Karpas-422 (cell line): ENCODE data around the gene SYT12. TPM values are rescaled to one million over a fixed set of nuclear protein-coding genes. Genes with fewer than 3 reads are reported as not detected.

Source experiments
- total RNA-seq: library from RNA; depleted of rRNA; stranded (reverse); fragments of >200 nt; shearing (Covaris generic); gene quantifications from 2 replicates; pipeline ENCODE4 v1.2.3, GENCODE V29; 2014; ENCODE audit warnings: low replicate concordance; rRNA removed

The SYT12 gene
- total RNA-seq, 1 experiment from 2014 or later, result not detected

Other genes starting within 250 kb of the SYT12 start
- 20.4 and 53.3 TPM in 2 replicates for gene RCE1, start 179.7 kb upstream of the SYT12 start, total RNA-seq
- 8.7 and 24.2 TPM in 2 replicates for gene LRFN4, start 166.1 kb upstream of the SYT12 start, total RNA-seq
- 0.14 TPM in 1 of 2 replicates, not detected in the other for gene PC, start 64.8 kb upstream of the SYT12 start, total RNA-seq
- not detected in 2 replicates for gene C11orf86, start 47.8 kb upstream of the SYT12 start, total RNA-seq
- not detected in 2 replicates for gene RHOD, start 33.7 kb downstream of the SYT12 start, total RNA-seq
- gene KDM2A, start 96.1 kb downstream of the SYT12 start, total RNA-seq, result 44.7 and 55.8 TPM in 2 replicates
- gene GRK2, start 243.3 kb downstream of the SYT12 start, total RNA-seq, result 94.7 and 190 TPM in 2 replicates